HG03025 (cell line): ENCODE measurements around the gene PBXIP1.

Experiments
- ATAC-seq: cut with Tn5 transposase; IDR thresholded peaks from one replicate; pipeline ENCODE4 v1.9.1; 2021; ENCODE audit warnings: mild to moderate bottlenecking, moderate library complexity; ENCODE audit not compliant: unreplicated experiment, low FRiP score

Gene PBXIP1

GRCh38 chr1:154902938-154903566 is 52.8 kb downstream of the PBXIP1 start:
- ATAC-seq = no peak

GRCh38 chr1:154901591-154901990 is 54.3 kb downstream of the PBXIP1 start:
- ATAC-seq = no peak

GRCh38 chr1:154899041-154899440 is 56.9 kb downstream of the PBXIP1 start:
- no peak for ATAC-seq

GRCh38 chr1:154896771-154897286 is 59.1 kb downstream of the PBXIP1 start:
- ATAC-seq = no peak

- no peak for ATAC-seq
These were observed 60.1 kb downstream of the PBXIP1 start for GRCh38 chr1:154895798-154896197.
